22Rv1 (cell line): ENCODE measurements around the gene NET1.
"Not testable (repeated sequence)": the region's sequence is repeated elsewhere in the genome, so short reads cannot be mapped to it uniquely, and the experiment has no call there.

Source experiments
- CTCF ChIP-seq: fragments of 450-650 bp; IDR thresholded peaks from 2 replicates; pipeline ENCODE4 v1.5.1; 2017; ENCODE audit warnings: mild to moderate bottlenecking
- ZFX ChIP-seq: fragments of 450-650 bp; IDR thresholded peaks from 2 replicates; pipeline ENCODE4 v1.6.1; 2017; ENCODE audit warnings: antibody characterized with exemption, borderline replicate concordance

GRCh38 chr10:5474642-5475041 lies 62.3 kb downstream of the NET1 start:
- TF ChIP-seq CTCF, ZFX: not testable (repeated sequence)
